ENCODE results near the gene CBL. TPM values are rescaled to one million over a fixed set of nuclear protein-coding genes. Genes with fewer than 3 reads are reported as not detected.

CBL gene
- total RNA-seq, 1 experiment from 2014 or later, result 56.4 TPM

DNA sequence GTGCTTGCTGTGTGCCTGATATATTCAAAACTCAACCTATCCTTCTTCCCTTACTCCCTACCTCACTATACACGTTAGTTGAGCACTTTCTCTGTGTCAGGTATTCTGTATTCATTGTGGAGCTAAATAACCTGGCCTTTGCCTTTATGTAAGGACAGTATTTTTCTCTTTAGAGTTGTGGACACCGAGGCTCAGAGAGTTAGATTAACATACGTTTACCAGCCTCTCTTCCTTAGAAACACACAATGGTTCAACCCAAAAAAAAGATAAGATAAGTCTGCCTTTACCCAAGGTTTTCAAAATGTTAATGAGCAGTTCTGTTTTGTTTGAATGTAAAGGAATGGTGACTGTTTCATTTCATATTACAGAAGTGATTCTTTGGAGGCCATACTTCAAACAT, 45.0 kb downstream of the CBL start:
- Histone ChIP-seq H4K5ac (ENCODE audit: insufficient read length, low read depth, low read length) (no peak overlapping the region), H3T11ph (ENCODE audit: low read length) (no peak overlapping the region), H3K14ac (ENCODE audit: insufficient read depth, low read length) (no peak overlapping the region), H2BK12ac (ENCODE audit: insufficient read length, low read depth, low read length) (no peak overlapping the region), H2BK20ac (ENCODE audit: low read depth, low read length, poor library complexity, severe bottlenecking) (no peak overlapping the region), H2AK5ac (ENCODE audit: insufficient read length, low read length) (no peak overlapping the region), H2BK120ac (ENCODE audit: low read depth, low read length, poor library complexity, severe bottlenecking) (no peak overlapping the region), H2AFZ (ENCODE audit: low read length) (no peak overlapping the region), H3K79me1 (ENCODE audit: insufficient read depth, low read depth, low read length, poor library complexity, severe bottlenecking) (no peaks in the 10 kb centered on the region), H3K4me1 (ENCODE audit: insufficient read depth, low read length) (no peaks in the 10 kb centered on the region), H2BK15ac (ENCODE audit: low read depth, low read length) (no peak overlapping the region), H3K79me2 (ENCODE audit: insufficient read depth, low read length) (no peaks in the 10 kb centered on the region), H3K27me3 (ENCODE audit: insufficient read depth, low read length) (no peaks in the 10 kb centered on the region), H3K9me3 (ENCODE audit: control insufficient read depth, low read depth, low read length) (no peaks in the 10 kb centered on the region), H3K18ac (ENCODE audit: insufficient read length, low read depth, low read length) (no peak overlapping the region), H4K8ac (replicated peaks; ENCODE audit: insufficient read length, low read depth, low read length) (no peak overlapping the region), H3K23me2 (ENCODE audit: insufficient read length, low read depth, low read length, poor library complexity, severe bottlenecking) (no peaks in the 10 kb centered on the region), H3K27ac (ENCODE audit: insufficient read length, low read depth, low read length) (no peak overlapping the region), H3K4ac (ENCODE audit: low read depth, low read length) (no peak overlapping the region), H3K9ac (ENCODE audit: extremely low read depth, insufficient read length, low read length) (no peak overlapping the region), H3K23ac (ENCODE audit: insufficient read length, low read depth, low read length) (no peak overlapping the region), H4K20me1 (ENCODE audit: control insufficient read depth, insufficient read depth, insufficient read length) (no peaks in the 10 kb centered on the region), H4K91ac (ENCODE audit: insufficient read length, low read depth, low read length) (no peak overlapping the region), H3K4me2 (ENCODE audit: insufficient read depth, insufficient read length, low read length) (no peak overlapping the region), H2BK5ac (ENCODE audit: insufficient read length, low read length) (no peak overlapping the region), H3K56ac (ENCODE audit: insufficient read length, low read depth, low read length) (no peak overlapping the region)
- DNase-seq, result no peak
- H3K27ac Mint-ChIP-seq, result no peak overlapping the region; a peak in 1 of 7 replicates
- no peaks in the 10 kb centered on the region for H3K27me3 Mint-ChIP-seq (ENCODE audit: low read depth)
- H3K4me3 Mint-ChIP-seq, result no peak overlapping the region
- no peaks in the 10 kb centered on the region for H3K4me1 Mint-ChIP-seq
- no CpG with 5 or more reads among the region's 3 CpGs for WGBS (ENCODE audit: extremely low coverage, insufficient read length, low lambda C conversion rate)
- H3K9me3 Mint-ChIP-seq, result no peaks in the 10 kb centered on the region
- TF ChIP-seq, protein P1, sequence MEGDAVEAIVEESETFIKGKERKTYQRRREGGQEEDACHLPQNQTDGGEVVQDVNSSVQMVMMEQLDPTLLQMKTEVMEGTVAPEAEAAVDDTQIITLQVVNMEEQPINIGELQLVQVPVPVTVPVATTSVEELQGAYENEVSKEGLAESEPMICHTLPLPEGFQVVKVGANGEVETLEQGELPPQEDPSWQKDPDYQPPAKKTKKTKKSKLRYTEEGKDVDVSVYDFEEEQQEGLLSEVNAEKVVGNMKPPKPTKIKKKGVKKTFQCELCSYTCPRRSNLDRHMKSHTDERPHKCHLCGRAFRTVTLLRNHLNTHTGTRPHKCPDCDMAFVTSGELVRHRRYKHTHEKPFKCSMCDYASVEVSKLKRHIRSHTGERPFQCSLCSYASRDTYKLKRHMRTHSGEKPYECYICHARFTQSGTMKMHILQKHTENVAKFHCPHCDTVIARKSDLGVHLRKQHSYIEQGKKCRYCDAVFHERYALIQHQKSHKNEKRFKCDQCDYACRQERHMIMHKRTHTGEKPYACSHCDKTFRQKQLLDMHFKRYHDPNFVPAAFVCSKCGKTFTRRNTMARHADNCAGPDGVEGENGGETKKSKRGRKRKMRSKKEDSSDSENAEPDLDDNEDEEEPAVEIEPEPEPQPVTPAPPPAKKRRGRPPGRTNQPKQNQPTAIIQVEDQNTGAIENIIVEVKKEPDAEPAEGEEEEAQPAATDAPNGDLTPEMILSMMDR (conservative IDR thresholded peaks at IDR 0.05), result no peak
- H3K36me3 Mint-ChIP-seq (ENCODE audit: insufficient read depth in 1 of 3, low read depth in 3 of 3), result peaks cover 22 to 49% (median 24%) of the 10 kb centered on the region in 3 experiments; a peak in 6 of 7 replicates

Measured in H9 (cell line).